HG02571 (cell line): ENCODE data around the gene KDM4B.
"Not testable (repeated sequence)": the region's sequence is repeated elsewhere in the genome, so short reads cannot be mapped to it uniquely, and the experiment has no call there.

Experiments
- ATAC-seq: cut with Tn5 transposase; IDR thresholded peaks from one replicate; pipeline ENCODE4 v1.9.1; 2021; ENCODE audit warnings: mild to moderate bottlenecking, moderate library complexity; ENCODE audit not compliant: unreplicated experiment

Gene KDM4B

DNA sequence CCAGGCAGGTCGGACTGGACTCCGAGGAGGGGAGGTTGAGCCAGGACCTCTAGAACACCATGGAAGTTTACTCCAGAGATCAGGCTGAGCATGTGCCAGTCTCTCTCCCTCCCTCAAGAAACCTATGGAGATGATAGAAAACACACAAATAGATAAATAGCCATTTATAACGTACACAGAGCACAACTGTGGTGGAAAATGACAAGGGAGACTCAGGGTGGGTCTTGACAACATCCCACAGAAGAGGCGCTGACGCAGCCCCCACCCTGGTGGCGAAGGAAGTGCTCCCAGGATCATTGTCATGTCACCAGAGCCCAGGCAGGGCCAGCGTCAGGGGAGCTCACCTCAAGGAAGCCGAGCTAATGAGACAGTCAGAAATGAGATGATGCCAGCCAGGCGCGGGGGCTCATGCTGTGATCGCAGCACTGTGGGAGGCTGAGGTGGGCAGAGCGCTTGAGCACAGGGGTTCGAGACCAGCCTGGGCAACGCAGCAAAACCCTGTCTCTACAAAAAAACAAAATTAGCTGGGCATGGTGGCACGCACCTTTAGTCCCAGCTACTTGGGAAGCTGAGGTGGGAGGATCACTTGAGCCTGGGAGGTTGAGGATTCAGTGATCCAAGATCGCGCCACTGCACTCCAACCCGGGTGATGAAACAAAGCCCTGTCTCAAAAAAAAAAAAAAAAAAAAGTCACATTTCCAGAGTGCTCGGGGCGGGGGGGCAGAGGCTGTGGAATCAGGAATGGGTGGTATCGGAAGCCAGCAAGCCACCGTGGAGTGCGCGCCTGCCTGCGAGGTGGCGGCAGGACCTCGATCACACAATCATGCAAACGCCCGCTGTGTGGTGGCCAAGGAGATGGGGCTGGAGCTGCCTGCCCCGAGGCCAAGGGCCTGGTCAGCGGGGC, 178.4 kb downstream of the KDM4B start:
- ATAC-seq = no peak

DNA sequence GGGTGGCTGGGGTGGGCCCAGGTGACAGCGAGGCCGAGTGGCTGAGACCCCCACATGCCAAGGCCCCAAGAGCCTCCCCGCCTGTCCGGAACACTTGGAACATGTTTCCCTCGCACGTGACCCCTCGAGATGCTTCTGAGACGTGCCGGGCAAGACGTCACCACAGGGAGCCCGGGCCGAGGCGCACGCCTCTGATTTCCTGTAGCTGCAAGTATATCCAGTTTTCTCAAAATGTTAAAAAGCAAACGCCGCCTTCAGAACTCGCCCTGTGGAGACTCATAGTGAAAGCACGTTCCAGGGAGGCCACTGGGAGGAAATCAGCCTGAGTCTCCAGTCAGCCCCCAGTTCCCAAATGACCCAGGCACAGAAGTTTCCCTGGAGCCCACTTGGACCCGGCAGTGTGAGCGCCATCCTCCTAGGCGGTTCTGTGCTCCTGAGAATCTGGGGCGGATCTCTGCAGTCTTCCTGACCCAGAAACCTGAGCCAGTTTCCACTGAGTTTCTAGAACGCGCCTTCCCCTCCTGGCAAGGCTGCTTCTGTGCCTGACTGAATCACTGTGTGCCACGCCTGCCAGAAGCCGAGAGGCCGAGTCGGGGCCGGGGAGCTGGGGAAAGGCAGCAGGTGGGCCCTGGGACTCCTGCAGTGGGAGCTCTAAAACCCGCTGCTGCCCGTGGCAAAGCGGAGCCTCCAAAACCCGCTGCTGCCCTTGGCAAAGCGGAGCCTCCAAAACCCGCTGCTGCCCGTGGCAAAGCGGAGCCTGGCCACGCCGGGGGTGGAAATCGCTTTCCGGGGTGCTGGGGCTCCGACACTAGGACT, 179.3 kb downstream of the KDM4B start:
- no peak for ATAC-seq

DNA sequence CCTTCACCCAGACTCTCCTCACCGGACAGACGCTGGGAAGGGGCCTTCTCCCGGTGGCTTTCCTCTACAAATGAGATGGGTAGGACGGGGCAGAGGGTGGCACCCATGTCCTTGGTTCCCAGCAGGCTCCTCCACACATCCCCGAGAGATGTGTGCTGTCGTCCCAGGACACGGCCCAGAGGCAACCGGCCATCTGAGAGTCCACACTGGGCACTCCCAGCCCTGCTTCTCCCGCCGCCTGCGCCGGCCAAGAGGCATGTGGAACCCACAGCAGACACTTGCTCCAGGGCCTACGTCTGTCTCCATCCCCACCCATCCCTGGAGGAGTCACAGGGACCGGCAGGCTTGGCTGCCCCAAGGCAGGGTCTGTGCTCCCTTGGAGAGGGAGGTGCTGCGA, 179.9 kb downstream of the KDM4B start:
- no peak for ATAC-seq

DNA sequence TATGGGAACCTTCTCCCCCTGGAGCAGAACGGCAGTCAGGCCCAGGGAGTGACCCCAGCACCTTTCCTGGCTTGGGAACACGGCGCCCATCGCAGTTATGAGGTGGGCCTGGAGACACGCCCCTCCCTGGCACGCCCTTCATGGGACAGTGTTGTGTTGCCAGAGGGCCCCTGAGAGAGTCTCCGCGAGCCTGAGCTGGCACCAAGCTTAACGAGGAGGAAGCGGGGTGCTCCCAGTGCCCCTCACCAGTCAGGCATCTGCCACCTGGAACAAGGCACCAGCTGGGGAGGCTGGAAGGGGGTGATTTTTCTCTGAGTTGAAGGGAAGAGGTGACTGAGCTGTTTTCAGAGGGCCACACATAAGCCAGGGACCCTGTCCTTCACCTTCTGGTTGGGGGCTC, 180.6 kb downstream of the KDM4B start:
- ATAC-seq = no peak

DNA sequence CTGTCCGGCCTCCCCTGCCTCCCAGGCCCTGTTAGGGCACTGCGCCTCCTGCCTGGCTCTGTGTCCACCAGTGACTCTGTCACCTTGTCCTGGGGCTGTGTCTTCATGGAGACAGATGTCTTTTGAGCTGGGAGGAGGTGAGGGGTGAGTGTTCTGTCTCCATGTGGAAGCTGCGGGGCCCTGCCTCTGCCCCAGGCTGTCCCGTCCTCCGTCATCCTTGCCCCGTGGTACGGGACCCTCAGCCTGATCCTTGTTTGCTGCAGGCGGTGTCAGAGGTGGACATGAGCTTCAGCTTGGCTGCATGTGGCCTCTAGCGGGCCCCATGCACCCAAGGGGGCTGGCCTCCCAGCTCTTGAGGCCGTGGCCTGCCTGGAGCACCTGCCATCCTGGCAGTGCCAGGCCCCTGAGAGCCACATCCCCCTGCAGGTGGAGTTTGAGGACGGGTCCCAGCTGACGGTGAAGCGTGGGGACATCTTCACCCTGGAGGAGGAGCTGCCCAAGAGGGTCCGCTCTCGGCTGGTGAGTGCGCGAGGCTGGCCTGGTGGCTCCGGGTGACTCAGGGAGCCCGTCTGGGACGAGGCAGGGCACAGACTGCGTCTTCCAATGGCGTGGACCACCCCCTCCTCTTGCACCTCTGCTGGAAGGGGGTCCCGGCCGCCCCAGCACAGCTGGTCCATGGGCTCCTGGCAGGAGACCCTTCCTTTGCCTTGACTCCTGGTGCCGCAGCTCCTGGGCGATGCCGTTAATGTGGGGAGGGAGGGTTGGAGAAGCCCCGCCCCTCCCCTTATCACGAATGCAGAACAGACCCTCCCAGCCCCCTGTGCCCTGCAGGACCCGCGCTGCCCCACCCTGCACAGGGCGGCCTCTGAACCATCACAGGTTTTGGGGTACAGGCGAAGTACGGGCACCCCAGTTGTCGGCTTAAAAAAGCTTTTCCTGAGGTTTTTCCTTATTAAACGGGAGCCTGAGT, 181.3 kb downstream of the KDM4B start:
- ATAC-seq = no peak

DNA sequence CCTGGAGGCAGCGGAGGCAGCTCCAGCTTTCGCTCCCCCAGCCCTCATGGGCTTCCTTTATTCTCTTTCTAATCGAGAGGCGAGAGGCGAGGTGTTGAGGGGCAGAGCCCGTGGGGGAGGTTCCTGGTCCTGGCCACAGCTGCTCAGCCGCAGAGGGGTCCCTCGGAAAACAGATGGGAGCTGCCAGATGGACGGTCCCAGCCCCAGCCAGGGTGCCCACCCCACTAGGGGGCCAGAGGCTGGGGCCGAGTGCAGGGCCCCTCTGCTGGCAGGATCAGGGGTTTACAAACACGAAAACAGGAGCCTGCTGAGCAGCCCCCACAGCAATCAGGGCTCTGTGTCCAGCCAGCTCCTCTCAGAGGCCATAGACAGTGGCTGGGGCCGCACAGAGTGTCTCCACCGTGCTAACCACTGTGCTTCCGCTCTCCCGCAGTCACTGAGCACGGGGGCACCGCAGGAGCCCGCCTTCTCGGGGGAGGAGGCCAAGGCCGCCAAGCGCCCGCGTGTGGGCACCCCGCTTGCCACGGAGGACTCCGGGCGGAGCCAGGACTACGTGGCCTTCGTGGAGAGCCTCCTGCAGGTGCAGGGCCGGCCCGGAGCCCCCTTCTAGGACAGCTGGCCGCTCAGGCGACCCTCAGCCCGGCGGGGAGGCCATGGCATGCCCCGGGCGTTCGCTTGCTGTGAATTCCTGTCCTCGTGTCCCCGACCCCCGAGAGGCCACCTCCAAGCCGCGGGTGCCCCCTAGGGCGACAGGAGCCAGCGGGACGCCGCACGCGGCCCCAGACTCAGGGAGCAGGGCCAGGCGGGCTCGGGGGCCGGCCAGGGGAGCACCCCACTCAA, 182.2 kb downstream of the KDM4B start:
- no peak for ATAC-seq

DNA sequence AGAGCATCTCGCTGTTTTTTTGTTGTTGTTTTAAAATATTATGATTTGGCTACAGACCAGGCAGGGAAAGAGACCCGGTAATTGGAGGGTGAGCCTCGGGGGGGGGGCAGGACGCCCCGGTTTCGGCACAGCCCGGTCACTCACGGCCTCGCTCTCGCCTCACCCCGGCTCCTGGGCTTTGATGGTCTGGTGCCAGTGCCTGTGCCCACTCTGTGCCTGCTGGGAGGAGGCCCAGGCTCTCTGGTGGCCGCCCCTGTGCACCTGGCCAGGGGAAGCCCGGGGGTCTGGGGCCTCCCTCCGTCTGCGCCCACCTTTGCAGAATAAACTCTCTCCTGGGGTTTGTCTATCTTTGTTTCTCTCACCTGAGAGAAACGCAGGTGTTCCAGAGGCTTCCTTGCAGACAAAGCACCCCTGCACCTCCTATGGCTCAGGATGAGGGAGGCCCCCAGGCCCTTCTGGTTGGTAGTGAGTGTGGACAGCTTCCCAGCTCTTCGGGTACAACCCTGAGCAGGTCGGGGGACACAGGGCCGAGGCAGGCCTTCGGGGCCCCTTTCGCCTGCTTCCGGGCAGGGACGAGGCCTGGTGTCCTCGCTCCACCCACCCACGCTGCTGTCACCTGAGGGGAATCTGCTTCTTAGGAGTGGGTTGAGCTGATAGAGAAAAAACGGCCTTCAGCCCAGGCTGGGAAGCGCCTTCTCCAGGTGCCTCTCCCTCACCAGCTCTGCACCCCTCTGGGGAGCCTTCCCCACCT, 183.3 kb downstream of the KDM4B start:
- ATAC-seq = no peak

DNA sequence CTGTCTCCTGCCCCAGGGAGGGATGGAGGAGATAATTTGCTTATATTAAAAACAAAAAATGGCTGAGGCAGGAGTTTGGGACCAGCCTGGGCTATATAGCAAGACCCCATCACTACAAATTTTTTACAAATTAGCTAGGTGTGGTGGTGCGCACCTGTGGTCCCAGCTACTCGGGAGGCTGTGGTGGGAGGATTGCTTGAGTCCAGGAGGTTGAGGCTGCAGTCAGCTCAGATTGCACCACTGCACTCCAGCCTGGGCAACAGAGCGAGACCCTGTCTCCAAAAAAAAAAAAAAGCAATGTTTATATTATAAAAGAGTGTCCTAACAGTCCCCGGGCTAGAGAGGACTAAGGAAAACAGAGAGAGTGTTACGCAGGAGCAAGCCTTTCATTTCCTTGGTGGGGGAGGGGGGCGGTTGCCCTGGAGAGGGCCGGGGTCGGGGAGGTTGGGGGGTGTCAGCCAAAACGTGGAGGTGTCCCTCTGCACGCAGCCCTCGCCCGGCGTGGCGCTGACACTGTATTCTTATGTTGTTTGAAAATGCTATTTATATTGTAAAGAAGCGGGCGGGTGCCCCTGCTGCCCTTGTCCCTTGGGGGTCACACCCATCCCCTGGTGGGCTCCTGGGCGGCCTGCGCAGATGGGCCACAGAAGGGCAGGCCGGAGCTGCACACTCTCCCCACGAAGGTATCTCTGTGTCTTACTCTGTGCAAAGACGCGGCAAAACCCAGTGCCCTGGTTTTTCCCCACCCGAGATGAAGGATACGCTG, 184.0 kb downstream of the KDM4B start:
- no peak for ATAC-seq

DNA sequence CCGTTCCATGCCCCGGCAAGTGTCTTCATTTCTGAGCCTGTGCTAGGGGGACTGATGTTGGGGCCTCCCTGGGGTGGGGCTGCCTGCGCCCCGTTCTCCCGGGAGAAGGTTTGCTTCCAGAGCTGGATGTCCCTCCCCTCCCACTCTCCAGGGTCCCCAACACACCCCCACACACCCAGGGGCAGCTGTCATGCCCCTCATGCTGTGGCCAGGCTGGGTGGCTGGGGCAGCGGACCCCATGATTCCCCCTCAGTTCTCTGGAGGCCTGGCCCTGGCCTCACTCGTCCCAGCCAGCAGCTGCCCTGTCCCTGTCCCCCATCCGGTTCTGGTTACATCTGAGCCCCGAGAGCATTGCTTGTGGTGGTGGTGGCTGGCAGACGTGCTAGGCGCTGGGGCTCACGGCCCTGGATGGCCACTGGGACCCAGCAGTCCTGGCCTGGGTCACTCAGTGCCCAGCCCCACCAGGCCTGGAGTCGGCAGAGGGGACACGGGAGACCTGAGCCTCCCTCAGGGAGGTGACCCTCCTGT, 184.8 kb downstream of the KDM4B start:
- ATAC-seq = no peak

DNA sequence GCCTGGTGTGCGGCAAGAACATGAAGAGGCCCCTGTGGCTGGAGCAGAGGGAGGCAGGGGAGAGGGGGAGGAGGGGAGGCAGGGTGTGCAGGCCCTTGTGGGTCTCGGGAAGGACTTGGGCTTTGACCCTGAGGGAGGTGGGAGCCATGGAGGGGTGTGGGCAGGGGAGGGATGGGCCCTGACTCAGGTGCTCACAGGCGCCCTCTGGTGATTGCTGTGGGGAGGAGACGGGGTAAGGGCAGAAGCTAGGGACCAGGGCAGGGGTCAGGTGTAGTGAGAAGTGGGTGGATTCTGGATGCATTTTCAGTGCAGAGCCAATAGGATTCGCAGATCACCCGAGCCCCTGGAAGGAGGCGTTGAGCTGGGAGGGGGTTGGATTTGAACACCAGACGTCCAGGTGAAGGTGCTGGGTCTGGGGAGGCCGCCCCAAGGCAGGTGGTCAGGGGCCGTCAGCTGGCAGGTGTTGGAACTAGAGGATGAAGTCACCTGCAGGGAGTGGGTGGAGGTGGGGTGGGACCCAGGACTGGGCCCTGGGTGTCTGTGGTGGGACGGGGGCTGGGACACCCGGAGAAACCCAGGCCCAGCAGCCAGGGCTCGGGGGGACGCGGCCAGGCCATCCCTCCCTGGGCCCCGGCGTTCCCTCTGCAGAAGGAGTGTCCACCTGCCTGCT, 185.4 kb downstream of the KDM4B start:
- ATAC-seq = no peak

DNA sequence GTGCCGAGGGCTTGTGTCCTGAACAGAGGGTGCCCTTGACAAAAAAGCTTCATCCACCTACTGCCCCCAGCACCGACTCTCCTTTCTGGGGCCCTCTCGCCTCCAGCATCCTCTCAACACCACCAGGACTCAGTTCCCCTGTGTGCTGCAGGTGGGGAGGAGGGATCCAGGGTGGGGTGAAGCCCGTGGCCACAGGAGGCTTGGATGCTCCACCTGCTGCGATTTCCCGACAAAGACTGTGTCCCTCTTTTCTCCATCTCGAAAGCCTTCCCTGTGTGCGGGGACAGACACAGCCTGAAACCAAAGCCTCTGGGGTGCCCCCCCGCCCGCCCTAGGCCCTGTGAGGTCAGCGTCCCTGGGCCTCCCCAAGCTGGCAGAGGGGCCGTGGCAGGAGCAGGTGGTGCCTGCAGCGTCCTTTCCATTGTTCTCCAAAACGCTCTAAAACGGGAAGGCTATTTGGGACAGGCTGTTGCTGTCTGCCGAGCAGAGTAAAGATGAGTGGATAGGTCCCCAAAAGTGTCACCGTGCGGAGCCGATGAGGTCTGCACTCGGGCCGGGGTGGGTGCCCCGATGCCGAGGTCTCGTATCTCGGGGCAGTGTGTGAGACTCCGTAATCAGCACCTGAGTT, 186.0 kb downstream of the KDM4B start:
- ATAC-seq = no peak

DNA sequence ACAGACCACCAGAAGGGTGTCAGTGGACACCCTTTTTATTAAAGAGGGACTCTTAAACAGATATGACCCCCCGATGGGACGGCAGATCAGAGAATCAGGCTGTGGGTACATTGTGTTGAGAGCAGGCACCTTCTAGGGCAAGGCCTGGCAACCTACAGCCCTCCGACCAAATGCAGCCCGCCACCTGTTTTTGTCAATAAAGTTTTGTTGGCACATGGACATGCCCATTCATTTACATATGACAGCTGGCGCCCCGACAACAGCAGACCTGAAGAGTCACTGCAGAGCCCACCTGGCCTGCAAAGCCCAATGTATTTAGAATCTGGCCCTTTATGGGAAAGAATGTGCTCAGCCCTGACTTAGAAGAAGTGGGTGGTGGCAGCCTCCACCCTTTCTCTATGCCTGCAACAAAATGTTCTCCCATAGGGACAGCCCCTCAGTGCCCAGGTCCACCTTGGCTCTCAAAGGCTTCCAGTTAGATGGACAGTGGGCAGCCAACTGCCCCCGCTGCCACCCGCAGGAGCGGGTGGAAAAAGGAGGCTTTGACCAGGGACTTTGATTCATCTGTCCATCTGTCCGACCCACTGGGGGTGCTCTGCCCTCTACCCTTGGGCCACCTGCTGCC, 186.8 kb downstream of the KDM4B start:
- no peak for ATAC-seq

DNA sequence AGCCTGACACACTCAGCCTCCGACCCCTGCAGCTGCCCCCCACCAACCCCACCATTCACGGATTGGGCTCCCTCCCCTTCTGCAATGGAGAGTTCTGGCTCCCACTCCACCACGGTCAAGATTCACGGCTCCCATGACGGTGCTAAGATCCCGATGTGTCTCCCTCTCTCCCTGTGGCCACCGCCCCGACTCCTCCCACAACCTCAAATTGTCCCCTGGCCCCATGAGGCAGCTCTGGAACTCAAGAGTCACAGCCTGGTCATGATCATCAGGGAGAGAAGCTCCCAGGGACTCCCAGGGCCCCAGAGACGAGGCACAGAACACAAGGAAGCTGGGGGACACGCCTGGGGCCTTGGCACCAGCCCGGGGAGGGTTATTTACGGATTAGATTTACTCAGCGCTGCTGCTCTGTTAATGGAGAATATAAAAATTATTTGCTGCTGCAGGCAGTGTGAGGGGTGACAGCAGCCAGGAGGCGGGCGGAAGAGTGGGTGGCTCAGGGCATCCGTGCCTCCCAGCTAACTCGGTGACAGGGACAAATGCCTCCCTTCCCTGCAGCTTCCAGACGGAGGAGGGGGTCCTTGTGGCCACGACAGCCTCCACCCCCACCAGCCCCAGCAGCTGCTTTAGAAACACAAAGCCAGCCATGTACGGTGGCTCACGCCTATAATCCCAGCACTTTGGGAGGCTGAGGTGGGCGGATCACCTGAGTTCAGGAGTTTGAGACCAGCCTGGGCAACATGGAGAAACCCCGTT, 187.5 kb downstream of the KDM4B start:
- ATAC-seq = no peak

DNA sequence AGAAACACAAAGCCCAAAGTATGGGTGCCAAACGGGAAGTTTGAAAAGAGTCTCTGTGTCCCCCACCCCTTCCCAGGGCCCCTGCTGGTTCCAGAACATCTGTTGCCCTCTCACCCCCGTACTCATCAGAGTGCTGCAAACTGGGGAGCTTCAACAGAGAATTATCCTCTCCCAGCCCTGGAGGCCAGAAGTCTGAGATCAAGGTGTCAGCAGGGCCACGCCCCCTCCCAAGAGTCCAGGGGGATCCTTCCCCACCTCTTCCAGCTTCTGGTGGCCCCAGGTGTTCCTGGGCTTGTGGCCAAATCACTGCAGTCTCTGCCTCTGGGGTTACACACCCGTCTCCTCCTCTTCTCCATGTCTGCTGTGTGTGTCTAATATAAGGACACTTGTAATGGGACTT, 188.3 kb downstream of the KDM4B start:
- no peak for ATAC-seq

DNA sequence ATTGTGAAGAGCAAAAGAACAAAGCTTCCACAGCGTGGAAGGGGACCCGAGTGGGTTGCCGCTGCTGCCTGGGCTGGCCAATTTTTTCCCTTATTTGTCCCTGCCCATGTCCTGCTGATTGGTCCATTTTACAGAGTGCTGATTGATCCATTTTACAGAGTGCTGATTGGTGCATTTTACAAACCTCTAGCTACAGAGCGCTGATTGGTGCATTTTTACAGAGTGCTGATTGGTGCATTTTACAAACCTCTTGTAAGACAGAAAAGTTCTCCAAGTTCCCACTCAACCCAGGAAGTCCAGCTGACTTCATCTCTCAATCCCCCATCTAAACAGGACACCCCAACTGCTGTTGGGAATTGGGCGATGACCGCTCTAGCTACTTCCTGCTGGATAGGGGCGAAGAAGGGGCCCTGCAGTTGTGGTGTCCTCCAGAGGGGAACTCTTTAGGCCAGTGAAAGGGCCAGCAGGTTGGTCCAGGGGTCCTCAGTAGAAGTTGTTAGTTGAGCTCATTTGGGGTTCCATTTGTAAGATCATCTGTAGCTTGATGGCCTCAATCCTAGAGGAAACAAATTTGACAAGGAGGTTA, 189.7 kb downstream of the KDM4B start:
- ATAC-seq = not testable (repeated sequence)
